Measurements from ENCODE around the gene OCLN. TPM values are rescaled to one million over a fixed set of nuclear protein-coding genes. Genes with fewer than 3 reads are reported as not detected.
A peak's percentile ranks its signal among the peaks of the same experiment; 100 is the strongest.

The OCLN gene
- total and polyA plus RNA-seq, 9 of the 15 experiments (the other 6 are each of a cell fraction or from before 2014, with no cell fraction given), result 0.05 to 0.29 (median 0.15) TPM

DNA sequence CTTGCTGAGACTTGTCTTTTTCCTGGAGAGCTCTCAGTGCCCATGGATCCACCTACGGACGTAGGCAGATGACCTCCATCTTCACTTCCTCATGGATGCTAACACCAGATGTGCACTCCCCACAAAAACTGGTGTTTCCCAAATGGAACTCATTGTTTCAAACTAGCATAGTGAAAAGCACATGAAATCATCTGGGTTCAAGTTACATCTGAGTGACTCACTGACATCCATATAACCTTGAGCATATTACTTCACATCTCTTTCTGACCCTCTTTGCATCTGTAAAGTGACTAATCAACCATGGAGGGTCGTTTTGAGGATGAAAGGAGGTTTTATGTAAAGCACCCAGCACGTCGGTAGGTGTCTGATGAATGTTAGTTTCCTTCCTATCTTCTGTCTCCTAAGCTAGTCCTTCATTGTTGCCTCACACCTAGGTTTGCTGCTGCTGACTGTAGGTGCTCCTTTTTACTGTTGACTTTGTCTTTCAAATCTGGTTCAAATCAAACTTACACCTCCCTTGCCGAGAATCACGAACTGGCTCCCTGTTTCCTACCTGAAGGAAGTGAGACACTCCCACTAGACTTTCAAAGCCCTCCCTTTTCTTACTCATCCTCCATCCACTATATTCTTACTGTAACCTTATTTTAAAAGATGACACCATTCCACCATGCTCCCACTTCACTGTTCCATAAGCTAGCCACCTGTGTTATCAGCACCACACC, 10.3 kb downstream of the OCLN start:
- H3K4me1 ChIP-seq (replicated peaks in 1 of 2; ENCODE audit: control insufficient read depth in 2 of 2, insufficient read depth in 2 of 2, low read length in 2 of 2), result no peaks in the 10 kb centered on the region
- ChIA-PET POLR2A (interaction anchor here (0.6 to 2.3 kb wide), 2 partner anchors 14 to 42 kb away, joined by 3 to 5 read pairs; no protein-coding TSS in a partner anchor), CTCF (ENCODE audit: low intra/inter-chr PET ratio) (no interaction called here)
- H3K9me1 ChIP-seq (ENCODE audit: control insufficient read depth, insufficient read depth, low read length), result no peaks in the 10 kb centered on the region
- no peak overlapping the region for H3K4me3 ChIP-seq
- H3K36me3 ChIP-seq (ENCODE audit: control insufficient read depth, insufficient read depth, low read length), result no peaks in the 10 kb centered on the region
- no peaks in the 10 kb centered on the region; the same call in 1 of the 2 replicates for H4K20me1 ChIP-seq (replicated peaks; ENCODE audit: control insufficient read depth, insufficient read depth, low read length)
- H3K9ac ChIP-seq (ENCODE audit: insufficient read depth in 1 of 2, low read depth in 2 of 2, low read length in 2 of 2), result no peak overlapping the region
- no peak overlapping the region for H2AFZ ChIP-seq (ENCODE audit: low read depth, low read length)
- in situ Hi-C loops (cut with MboI), result no loop called here
- intact Hi-C loops (cut with micrococcal nuclease), result no loop called here
- no peaks in the 10 kb centered on the region for H3K9me3 ChIP-seq (replicated peaks; ENCODE audit: control insufficient read depth, insufficient read depth, low read depth, low read length)
- no TSS peak for BruUV-seq (replicated peaks)
- FAIRE-seq (no peak), DNase-seq (ENCODE audit: extremely low read depth in 1 of 4, low spot score in 3 of 4) (peak in 1 of 4 experiments; percentile 18), ATAC-seq (no peak)
- no peaks in the 10 kb centered on the region for H3K79me2 ChIP-seq (ENCODE audit: control insufficient read depth, insufficient read depth, low read length)
- 3% methylated on average over 7 of the region's 7 CpGs for WGBS (ENCODE audit: insufficient coverage, low coverage, missing lambda C conversion rate)
- H3K4me2 ChIP-seq (ENCODE audit: insufficient read depth, low read length), result no peak overlapping the region
- no peak overlapping the region; the same call in 2 of the 3 replicates for H3K27ac ChIP-seq (ENCODE audit: extremely low read depth, low read depth, low read length)
- H3K27me3 ChIP-seq (ENCODE audit: control insufficient read depth in 2 of 2, insufficient read depth in 2 of 2, low read length in 2 of 2), result peaks cover 14 to 15% of the 10 kb centered on the region in 2 experiments
- TF ChIP-seq JUN (IDR thresholded peaks at IDR 0.05; ENCODE audit: borderline replicate concordance, low read depth, low read length) (peak; percentile 33; the same call in 1 of the 2 replicates), JUN (CRISPR knock-in tag; IDR thresholded peaks at IDR 0.05; ENCODE audit: borderline replicate concordance) (no peak), POLR2AphosphoS5 (IDR thresholded peaks at IDR 0.05; ENCODE audit: control insufficient read depth, insufficient read depth, low read depth, low read length) (no peak), ZNF239 (CRISPR knock-in tag; IDR thresholded peaks at IDR 0.05) (no peak), HDAC6 (IDR thresholded peaks at IDR 0.05; ENCODE audit: low read depth, low read length) (no peak), HMGN3 (IDR thresholded peaks at IDR 0.05; ENCODE audit: borderline replicate concordance, extremely low read depth, insufficient read length, low read depth, low read length) (no peak), CEBPG (CRISPR knock-in tag; IDR thresholded peaks at IDR 0.05) (no peak), CEBPG (tag; conservative IDR thresholded peaks at IDR 0.05 in 1 of 2, IDR thresholded peaks at IDR 0.05 in 1 of 2) (0 out of 4 replicates have a peak, but pooled peaks of 1 of the 2 experiments have one; percentile 34), TOE1 (IDR thresholded peaks at IDR 0.05; ENCODE audit: borderline replicate concordance) (no peak), TOE1 (CRISPR knock-in tag; IDR thresholded peaks at IDR 0.05; ENCODE audit: borderline replicate concordance, low read depth) (no peak), CEBPZ (IDR thresholded peaks at IDR 0.05; ENCODE audit: borderline replicate concordance, low read depth, low read length) (no peak), ZBTB5 (IDR thresholded peaks at IDR 0.05) (no peak)
- TF ChIP-seq, protein P1, sequence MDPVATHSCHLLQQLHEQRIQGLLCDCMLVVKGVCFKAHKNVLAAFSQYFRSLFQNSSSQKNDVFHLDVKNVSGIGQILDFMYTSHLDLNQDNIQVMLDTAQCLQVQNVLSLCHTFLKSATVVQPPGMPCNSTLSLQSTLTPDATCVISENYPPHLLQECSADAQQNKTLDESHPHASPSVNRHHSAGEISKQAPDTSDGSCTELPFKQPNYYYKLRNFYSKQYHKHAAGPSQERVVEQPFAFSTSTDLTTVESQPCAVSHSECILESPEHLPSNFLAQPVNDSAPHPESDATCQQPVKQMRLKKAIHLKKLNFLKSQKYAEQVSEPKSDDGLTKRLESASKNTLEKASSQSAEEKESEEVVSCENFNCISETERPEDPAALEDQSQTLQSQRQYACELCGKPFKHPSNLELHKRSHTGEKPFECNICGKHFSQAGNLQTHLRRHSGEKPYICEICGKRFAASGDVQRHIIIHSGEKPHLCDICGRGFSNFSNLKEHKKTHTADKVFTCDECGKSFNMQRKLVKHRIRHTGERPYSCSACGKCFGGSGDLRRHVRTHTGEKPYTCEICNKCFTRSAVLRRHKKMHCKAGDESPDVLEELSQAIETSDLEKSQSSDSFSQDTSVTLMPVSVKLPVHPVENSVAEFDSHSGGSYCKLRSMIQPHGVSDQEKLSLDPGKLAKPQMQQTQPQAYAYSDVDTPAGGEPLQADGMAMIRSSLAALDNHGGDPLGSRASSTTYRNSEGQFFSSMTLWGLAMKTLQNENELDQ (CRISPR knock-in tag; IDR thresholded peaks at IDR 0.05; ENCODE audit: borderline replicate concordance), result no peak

All from K562 (cell line).